Renal cortical epithelial cell (primary cell): ENCODE data around the gene APOD. TPM values are rescaled to one million over a fixed set of nuclear protein-coding genes. Genes with fewer than 3 reads are reported as not detected.
"Not testable (repeated sequence)": the region's sequence is repeated elsewhere in the genome, so short reads cannot be mapped to it uniquely, and the experiment has no call there.

Source experiments
- DNase-seq: peaks from one replicate; pipeline ENCODE4 v3.0.0-alpha.2; 2011; ENCODE audit warnings: low read depth
- total RNA-seq: library from RNA; depleted of rRNA; stranded (reverse); fragments of >200 nt; gene quantifications from 2 replicates; pipeline ENCODE4 v1.2.3, GENCODE V29; 2014

Gene APOD
- total RNA-seq, result not detected in 2 replicates

DNA sequence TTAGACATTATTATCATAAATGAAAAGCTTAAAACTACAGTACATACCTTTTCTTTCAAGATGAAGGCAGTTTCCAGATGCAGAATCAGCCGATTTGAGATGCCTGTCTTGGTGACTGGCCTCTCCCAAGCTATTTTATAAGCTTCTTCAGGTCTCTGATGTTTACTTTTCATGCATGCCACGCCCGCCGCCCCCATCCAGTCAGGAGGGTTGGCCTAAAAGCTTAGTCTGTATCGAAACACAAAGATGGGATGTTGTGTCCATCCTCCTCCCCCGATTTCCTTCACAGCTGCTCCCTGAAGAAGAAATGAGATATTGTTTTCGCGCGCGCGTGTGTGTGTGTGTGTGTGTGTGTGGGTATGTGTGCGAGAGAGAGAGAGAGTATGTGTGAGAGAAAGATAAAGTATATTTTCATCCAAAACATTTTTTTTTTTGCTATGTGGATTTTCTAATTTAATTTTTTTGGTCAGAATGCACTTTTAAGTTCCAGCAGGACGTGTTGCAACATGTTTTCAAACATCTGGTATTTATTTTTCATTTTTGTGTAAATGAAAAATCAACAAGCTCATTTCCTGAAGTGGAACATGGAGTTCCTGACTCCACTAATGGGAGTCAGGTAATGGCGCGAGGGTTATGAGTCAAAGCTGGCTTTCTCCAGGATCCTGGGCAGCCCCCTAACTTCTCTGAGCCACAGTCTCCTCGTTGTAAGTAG lies at the start of gene APOD:
Gene APOD, minus strand, starts transcription at position 110 of the 712 bp plus-strand sequence. CDS start 4,479 bp downstream, outside the sequence.
- DNase-seq, result no peak

DNA sequence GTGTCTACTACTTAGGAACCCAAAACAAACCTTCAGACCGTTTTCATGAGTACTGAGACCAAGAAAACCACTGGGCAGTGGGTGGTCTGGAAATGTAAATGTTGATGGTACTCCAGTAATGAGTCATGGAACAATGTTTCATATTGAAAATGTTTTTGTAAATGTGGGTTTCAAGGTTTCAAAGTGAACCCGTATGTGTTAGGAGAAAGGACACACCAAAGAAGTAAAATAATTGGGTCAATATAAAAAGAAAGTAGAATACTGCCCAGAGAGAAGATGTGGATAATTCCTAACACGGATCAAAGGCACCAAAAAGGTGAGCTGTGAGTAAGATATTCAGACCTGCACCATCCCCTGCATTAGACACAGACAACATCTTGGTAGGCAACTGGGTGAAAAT lies 49.6 kb upstream of the APOD start:
- DNase-seq, result not testable (repeated sequence)

DNA sequence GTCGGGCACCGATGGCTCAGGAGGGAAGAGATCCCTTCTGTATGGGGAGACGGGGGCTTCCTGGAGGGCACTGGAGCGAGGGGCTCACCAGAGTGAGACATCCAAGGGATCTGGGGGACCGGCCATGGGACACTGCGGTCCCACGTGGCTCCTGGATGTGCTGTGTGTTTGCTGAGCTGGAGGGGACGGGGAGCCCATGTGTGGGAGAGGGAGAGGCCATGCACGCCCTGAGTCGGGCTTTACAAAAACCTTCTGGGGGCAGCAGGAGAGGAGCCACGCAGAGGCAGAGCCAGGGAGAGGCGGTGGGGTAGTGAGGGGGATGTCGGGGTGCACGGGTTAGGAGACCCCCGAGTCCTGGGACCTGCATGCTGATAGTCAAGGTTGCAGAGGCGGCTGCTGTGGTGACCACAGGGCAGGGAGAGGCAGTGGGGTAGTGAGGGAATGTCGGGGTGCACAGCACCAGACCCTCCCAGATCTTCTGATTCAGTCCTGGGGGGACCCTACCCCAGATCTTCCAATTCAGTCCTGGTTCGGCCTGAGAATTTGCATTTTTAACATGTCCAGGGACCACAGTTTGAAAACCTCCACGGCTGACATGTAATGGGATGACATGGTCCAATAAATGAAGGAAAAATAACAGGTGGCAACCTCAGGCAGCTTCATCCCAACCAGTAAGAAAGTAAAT lies 48.9 kb upstream of the APOD start:
- DNase-seq, result not testable (repeated sequence)

- DNase-seq, result not testable (repeated sequence)
Observed at GRCh38 chr3:195632046-195632445, 48.3 kb upstream of the APOD start.

DNA sequence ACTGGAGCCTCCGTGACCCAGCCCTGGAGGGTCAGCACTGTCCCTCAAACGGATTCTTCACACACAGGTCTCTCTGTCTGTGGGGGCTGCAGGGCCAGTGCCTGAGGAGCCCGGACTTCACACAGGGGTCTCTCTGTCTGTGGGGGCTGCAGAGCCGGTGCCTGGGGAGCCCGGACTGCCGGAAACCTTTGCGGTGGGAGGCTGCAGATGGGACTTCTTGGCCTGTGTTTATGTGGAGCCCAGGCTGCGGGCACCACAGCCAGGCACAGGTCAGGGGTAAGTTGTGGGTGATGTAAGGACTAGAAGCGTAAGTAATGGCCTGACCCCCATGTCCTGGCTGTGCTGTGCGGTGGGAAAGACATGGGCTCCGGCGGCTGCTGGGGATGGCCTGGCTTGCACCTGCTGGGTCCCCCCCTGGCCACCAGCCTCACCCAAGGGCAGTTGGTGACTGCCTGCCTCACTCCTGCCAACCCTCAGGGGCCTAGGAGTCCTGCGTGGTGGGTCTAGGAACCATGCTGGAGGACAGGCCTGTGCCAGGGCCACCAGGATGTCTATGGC lies 47.3 kb upstream of the APOD start:
- DNase-seq, result not testable (repeated sequence)

GRCh38 chr3:195630086-195630917 lies 46.6 kb upstream of the APOD start:
- not testable (repeated sequence) for DNase-seq

DNA sequence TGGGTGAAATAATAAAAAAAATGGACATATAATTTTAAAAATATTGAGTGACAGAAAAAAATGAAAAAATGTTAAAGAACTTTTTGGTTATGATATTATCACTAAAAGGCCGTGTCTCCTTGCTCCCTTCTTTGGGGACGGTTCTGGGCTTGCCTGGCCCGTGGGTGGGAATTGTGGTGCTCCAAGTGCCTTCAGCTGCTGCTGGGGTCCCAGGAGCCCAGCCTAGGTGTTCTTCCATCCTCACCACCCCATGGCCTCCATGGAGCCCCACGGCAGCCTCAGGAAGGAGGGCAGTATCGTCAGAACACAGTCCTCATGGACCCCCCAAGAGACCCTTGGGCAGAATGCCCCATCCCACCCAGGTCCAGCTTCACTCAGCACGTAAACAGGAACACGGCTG lies 45.9 kb upstream of the APOD start:
- DNase-seq, result not testable (repeated sequence)

- not testable (repeated sequence) for DNase-seq
Observed at GRCh38 chr3:195628386-195628920, 44.7 kb upstream of the APOD start.

DNA sequence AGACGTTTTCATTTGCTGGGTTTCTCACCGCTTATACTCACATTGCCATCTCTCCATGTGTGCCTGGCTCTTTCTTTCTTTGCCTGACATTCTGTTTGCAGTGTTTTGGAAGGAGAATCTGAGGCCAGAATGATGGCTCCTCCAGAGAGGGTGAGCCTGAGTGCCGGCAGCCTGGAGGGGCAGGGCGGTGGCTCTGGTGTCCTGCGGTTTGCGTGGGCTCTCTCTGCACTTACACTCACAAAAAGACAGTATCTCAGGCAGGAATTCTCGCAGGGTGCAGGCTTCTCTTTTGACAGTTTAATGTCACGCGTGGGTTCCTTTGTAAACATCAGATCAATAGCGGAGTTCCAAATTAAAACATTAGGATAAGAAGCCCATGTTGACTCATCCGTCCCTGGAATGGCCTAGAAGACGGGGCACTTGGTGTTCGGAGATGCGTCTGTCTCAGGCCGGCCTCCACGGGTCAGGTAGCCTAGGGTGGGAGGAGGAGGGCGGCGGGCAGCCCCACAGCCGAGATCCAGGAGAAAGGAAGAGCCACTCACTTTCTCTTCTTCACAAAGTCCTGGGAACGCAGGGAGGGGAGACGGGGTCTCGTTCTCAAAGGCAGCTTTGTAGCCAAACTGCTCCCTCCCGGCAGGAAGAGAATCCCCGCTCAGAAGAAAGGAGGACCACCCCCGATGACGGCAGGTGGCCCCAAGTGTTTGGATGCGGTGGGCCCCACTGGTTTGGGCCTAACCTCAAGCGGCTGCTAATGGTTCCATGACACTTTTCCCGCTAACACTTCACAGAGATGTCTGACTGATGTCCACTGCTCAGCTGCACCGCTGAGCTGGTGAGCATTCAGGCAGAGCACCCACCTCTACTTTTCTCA lies 44.0 kb upstream of the APOD start:
- DNase-seq, result not testable (repeated sequence)

DNA sequence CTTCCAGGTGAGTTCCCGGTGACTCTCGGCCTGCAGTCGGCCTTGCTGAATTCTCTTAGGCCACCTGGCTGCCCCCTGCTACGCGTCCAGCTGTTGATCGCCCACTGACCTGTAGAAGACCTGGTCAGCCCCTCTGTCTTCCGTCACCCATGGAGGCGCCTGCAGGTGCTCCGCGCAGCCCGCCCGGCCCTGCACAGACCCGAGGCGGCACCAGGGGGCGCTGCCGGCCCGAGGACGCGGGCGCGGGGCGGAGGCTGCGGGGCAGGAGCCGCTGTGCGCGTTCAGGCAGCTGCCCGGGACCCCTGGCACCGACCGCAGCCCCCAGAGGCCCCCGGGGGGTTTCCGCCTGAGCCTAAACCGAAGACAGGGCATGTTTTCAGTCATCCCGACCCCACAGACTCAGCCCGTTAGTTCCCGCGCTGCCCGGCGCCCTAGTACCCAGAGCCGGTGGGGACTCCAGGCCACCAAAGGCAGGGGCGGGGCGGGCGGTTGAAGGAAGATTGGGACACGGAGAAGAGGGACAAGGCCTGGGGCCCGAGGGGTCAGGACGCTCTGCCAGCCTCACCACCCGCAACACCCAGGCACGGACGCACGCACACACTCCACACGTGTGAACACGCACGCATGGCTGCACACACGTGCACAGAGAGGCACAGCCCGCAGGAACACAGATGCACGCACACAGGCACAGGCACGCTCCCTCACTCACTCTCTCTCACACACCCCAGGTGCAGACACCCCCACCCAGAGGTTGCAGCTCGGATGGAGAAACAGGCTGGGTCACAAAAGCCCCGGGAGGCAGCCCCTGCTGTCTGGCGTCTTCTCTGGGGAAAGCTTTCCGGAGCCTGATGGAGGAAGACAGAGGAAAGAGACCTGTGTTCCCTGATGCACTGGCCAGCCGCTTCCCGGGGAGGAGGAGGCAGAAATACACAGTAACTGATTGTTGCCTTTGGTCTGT lies 41.1 kb upstream of the APOD start:
- DNase-seq, result not testable (repeated sequence)

DNA sequence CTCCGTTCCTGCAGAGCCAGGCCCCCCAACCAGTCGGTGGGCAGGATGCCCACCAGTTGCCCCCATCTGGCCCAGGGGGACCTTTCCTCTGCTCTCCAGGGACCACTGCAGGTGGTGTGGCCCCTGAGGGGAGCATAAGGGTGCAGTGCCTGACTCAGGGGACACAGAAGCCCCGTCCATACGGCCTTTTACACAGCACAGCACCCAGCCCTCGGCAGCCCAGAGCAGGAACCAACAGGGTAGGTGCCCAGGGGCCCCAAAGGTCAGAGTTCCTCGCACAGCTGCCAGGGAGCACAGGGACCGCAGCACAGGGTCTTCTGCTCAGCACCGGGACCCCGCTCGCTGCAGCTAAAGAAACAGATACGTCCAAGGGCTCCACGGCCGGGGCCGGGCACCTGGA lies 40.4 kb upstream of the APOD start:
- not testable (repeated sequence) for DNase-seq

- DNase-seq, result not testable (repeated sequence)
Observed at GRCh38 chr3:195623217-195623965, 39.7 kb upstream of the APOD start.

- not testable (repeated sequence) for DNase-seq
Observed at GRCh38 chr3:195622523-195623170, 38.9 kb upstream of the APOD start.

DNA sequence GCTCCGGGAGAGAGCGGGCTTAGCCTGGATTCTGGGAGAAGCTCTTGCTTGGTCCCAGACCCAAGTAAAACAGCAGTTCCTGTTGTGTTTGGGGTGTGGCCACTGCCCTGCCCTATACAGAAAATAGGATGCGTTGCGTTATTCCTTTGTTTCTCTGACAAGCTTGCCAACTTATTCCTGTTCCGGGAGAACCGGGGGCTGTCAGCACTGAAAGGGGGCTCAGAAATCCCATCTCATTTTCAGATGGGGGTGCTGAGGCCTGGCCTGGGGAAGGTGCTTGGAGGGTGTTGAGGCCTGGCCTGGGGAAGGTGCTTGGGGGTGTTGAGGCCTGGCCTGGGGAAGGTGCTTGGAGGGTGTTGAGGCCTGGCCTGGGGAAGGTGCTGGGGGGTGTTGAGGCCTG lies 38.3 kb upstream of the APOD start:
- DNase-seq, result not testable (repeated sequence)

GRCh38 chr3:195621095-195621494 lies 37.4 kb upstream of the APOD start:
- not testable (repeated sequence) for DNase-seq

DNA sequence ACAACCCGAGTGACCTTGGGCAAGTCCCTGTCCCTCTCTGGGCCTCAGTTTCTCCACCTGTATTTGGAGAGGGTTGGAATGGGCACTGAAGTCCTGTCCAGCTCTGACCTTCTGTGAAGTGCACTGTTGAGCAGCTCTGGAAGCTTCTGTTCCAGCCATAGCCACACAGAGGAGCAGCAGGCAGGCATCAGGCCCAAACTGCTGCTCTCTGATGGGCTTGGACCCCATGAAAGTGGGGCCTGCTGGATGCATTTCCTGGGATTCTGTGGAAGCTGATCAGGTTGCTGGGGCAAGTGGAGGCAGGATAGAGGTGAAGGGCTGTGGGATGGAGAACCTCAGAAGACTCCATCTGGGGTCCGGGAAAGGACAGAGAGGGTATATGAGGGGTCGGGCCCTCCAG lies 36.7 kb upstream of the APOD start:
- DNase-seq, result not testable (repeated sequence)

DNA sequence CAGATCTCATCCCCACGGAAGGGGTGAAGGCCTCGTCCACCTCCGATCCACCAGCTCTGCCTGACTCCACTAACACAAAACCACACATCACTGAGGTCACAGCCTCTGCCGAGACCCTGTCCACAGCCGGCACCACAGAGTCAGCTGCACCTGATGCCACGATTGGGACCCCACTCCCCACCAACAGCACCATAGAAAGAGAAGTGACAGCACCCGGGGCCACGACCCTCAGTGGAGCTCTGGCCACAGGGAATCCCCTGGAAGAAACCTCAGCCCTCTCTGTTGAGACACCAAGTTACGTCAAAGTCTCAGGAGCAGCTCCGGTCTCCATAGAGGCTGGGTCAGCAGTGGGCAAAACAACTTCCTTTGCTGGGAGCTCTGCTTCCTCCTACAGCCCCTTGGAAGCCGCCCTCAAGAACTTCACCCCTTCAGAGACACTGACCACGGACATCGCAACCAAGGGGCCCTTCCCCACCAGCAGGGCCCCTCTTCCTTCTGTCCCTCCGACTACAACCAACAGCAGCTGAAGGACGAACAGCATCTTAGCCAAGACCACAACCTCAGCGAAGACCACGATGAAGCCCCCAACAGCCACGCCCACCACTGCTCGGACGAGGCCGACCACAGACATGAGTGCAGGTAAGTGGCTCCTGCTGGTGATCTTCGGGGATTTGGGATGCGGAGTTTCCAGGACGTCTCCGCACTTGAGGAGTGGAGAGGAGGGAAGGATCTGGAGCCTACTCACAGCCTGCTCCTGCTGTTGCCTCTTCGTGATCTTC lies 36.0 kb upstream of the APOD start:
- not testable (repeated sequence) for DNase-seq
